ENCODE results near the gene STIM2.

GRCh38 chr4:26945794-26946193 is 85.2 kb downstream of the STIM2 start:
- TF ChIP-seq EZH2 (IDR thresholded peaks at IDR 0.05; ENCODE audit: low read length, missing control alignments) (no peak), CTCF (conservative IDR thresholded peaks at IDR 0.05 in 1 of 2, IDR thresholded peaks at IDR 0.05 in 1 of 2; ENCODE audit: low read depth in 1 of 2, low read length in 2 of 2) (no peak)
